ENCODE data around the gene ARF3. TPM values are rescaled to one million over a fixed set of nuclear protein-coding genes. Genes with fewer than 3 reads are reported as not detected.

ARF3 gene
- total and polyA plus RNA-seq, 2 of the 13 experiments (the other 11 are each of a cell fraction or from before 2014, with no cell fraction given), result 53.8 to 57.9 TPM

- TF ChIP-seq CEBPB (IDR thresholded peaks at IDR 0.05; ENCODE audit: borderline replicate concordance, low read depth, low read length) (no peak), KDM3A (CRISPR knock-in tag; IDR thresholded peaks at IDR 0.05; ENCODE audit: low read depth) (no peak), UBTF (CRISPR knock-in tag; IDR thresholded peaks at IDR 0.05) (peak; percentile 12; the same call in 1 of the 2 replicates), ZNF781 (CRISPR knock-in tag; IDR thresholded peaks at IDR 0.05; ENCODE audit: borderline replicate concordance, not compliant biosample characterization) (no peak), ZNF207 (IDR thresholded peaks at IDR 0.05; ENCODE audit: borderline replicate concordance) (no peak), ZBTB7B (CRISPR knock-in tag; IDR thresholded peaks at IDR 0.05) (0 out of 2 replicates have a peak, but pooled peaks have one; percentile 20), RBAK (CRISPR knock-in tag; IDR thresholded peaks at IDR 0.05) (no peak), GATA4 (IDR thresholded peaks at IDR 0.05; ENCODE audit: borderline replicate concordance, low read depth) (no peak), ZC3H4 (CRISPR knock-in tag; IDR thresholded peaks at IDR 0.05; ENCODE audit: borderline replicate concordance) (no peak), HNF1A (IDR thresholded peaks at IDR 0.05; ENCODE audit: low read depth) (no peak), HNF1A (CRISPR knock-in tag; IDR thresholded peaks at IDR 0.05; ENCODE audit: borderline replicate concordance) (no peak), MNT (IDR thresholded peaks at IDR 0.05) (peak; percentile 48; the same call in 1 of the 2 replicates), SOX13 (IDR thresholded peaks at IDR 0.05) (no peak), SOX13 (CRISPR knock-in tag; conservative IDR thresholded peaks at IDR 0.05 in 1 of 2, IDR thresholded peaks at IDR 0.05 in 1 of 2) (no peak), ZBTB20 (CRISPR knock-in tag; IDR thresholded peaks at IDR 0.05; ENCODE audit: borderline replicate concordance, low read depth) (no peak), E2F1 (CRISPR knock-in tag; IDR thresholded peaks at IDR 0.05) (no peak), ZNF180 (CRISPR knock-in tag; IDR thresholded peaks at IDR 0.05; ENCODE audit: borderline replicate concordance, low read depth) (no peak)
These were observed 20.3 kb upstream of the ARF3 start (continued) for GRCh38 chr12:48977290-48978281.

All from HepG2 (cell line).